Type B pancreatic cell (in vitro differentiated cells): ENCODE measurements around the gene SPRYD3. TPM values are rescaled to one million over a fixed set of nuclear protein-coding genes. Genes with fewer than 3 reads are reported as not detected.

ENCODE experiments used
- DNase-seq: peaks from one replicate; pipeline ENCODE4 v3.0.0; 2021; ENCODE audit warnings: mixed read lengths; ENCODE audit not compliant: unreplicated experiment; ENCODE audit errors: extremely low spot score
- H3K27ac Mint-ChIP-seq: 2 replicates; pipeline ENCODE4 v1.8.0; 2021; ENCODE audit warnings: mild to moderate bottlenecking, mixed read lengths
- H3K27me3 Mint-ChIP-seq: 2 replicates; pipeline ENCODE4 v1.8.0; 2021; ENCODE audit warnings: mixed read lengths
- H3K36me3 Mint-ChIP-seq: 2 replicates; pipeline ENCODE4 v1.8.0; 2021; ENCODE audit warnings: mixed read lengths
- H3K4me1 Mint-ChIP-seq: one replicate; pipeline ENCODE4 v1.8.0; 2021; ENCODE audit warnings: mixed read lengths; ENCODE audit not compliant: unreplicated experiment
- H3K4me3 Mint-ChIP-seq: 2 replicates; pipeline ENCODE4 v1.8.0; 2021; ENCODE audit warnings: mild to moderate bottlenecking, mixed read lengths
- H3K9me3 Mint-ChIP-seq: 2 replicates; pipeline ENCODE4 v1.8.0; 2021; ENCODE audit warnings: mixed read lengths
- CTCF ChIP-seq: fragments of 200-600 bp; sonication (generic); conservative IDR thresholded peaks from 2 replicates; pipeline ENCODE4 v1.5.0; 2021; ENCODE audit warnings: antibody characterized with exemption, mild to moderate bottlenecking
- total RNA-seq: library from RNA; stranded (reverse); gene quantifications from 2 replicates; pipeline ENCODE4 v1.2.1, GENCODE V29; 2021; ENCODE audit warnings: low replicate concordance

The SPRYD3 gene
- total RNA-seq, 1 donor from 2014 or later, result 22.1 TPM

GRCh38 chr12:53074283-53074998, 4.7 kb downstream of the SPRYD3 start:
- H3K27ac Mint-ChIP-seq, result peak overlapping the region; percentile 61

GRCh38 chr12:53073881-53074280, 5.3 kb downstream of the SPRYD3 start:
- peak overlapping the region; percentile 61 for H3K27ac Mint-ChIP-seq
- peaks cover 55% of the 10 kb centered on the region for H3K4me1 Mint-ChIP-seq
- no peak overlapping the region for H3K4me3 Mint-ChIP-seq

More at GRCh38 chr12:53074283-53074998, 4.7 kb downstream of the SPRYD3 start:
- peaks cover 37% of the 10 kb centered on the region for H3K36me3 Mint-ChIP-seq
- DNase-seq, result no peak
- H3K27me3 Mint-ChIP-seq, result no peaks in the 10 kb centered on the region
- peaks cover 55% of the 10 kb centered on the region for H3K4me1 Mint-ChIP-seq
- no peaks in the 10 kb centered on the region for H3K9me3 Mint-ChIP-seq
- no peak overlapping the region for H3K4me3 Mint-ChIP-seq
- TF ChIP-seq CTCF, result no peak

GRCh38 chr12:53071591-53072551, 7.3 kb downstream of the SPRYD3 start:
- Mint-ChIP-seq H3K4me3 (peak overlapping the region; percentile 59), H3K36me3 (peaks cover 30% of the 10 kb centered on the region), H3K27me3 (no peaks in the 10 kb centered on the region), H3K9me3 (no peaks in the 10 kb centered on the region), H3K27ac (peak overlapping the region; percentile 71), H3K4me1 (peaks cover 51% of the 10 kb centered on the region)
- no peak for DNase-seq
- no peak for TF ChIP-seq CTCF

More at GRCh38 chr12:53073881-53074280, 5.3 kb downstream of the SPRYD3 start:
- Mint-ChIP-seq H3K9me3 (no peaks in the 10 kb centered on the region), H3K27me3 (no peaks in the 10 kb centered on the region), H3K36me3 (peaks cover 37% of the 10 kb centered on the region)
- no peak for TF ChIP-seq CTCF
- no peak for DNase-seq

GRCh38 chr12:53070877-53071492, 8.2 kb downstream of the SPRYD3 start:
- Mint-ChIP-seq H3K27ac (peak overlapping the region; percentile 70), H3K4me1 (peaks cover 53% of the 10 kb centered on the region), H3K36me3 (peaks cover 29% of the 10 kb centered on the region), H3K4me3 (peak overlapping the region; percentile 17), H3K27me3 (no peaks in the 10 kb centered on the region), H3K9me3 (no peaks in the 10 kb centered on the region)
- no peak for DNase-seq
- no peak for TF ChIP-seq CTCF

GRCh38 chr12:53069621-53070410, 9.4 kb downstream of the SPRYD3 start:
- no peak for TF ChIP-seq CTCF
- Mint-ChIP-seq H3K4me3 (no peak overlapping the region), H3K27me3 (no peaks in the 10 kb centered on the region), H3K27ac (peak overlapping the region; percentile 70), H3K36me3 (peaks cover 26% of the 10 kb centered on the region), H3K4me1 (peaks cover 52% of the 10 kb centered on the region), H3K9me3 (no peaks in the 10 kb centered on the region)
- DNase-seq, result no peak
